NCI-H446 (cell line): ENCODE measurements around the gene OR1L8.
"Not testable (repeated sequence)": the region's sequence is repeated elsewhere in the genome, so short reads cannot be mapped to it uniquely, and the experiment has no call there.

ENCODE experiments used
- DNase-seq, 2 experiments: peaks; one replicate each; lab custom pipeline; 2025; lab: John Stamatoyannopoulos, UW

The OR1L8 gene, protein sequence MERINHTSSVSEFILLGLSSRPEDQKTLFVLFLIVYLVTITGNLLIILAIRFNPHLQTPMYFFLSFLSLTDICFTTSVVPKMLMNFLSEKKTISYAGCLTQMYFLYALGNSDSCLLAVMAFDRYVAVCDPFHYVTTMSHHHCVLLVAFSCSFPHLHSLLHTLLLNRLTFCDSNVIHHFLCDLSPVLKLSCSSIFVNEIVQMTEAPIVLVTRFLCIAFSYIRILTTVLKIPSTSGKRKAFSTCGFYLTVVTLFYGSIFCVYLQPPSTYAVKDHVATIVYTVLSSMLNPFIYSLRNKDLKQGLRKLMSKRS

GRCh38 chr9:122583284-122583683 lies at the start of gene OR1L8:
TSS of gene OR1L8 (minus strand) at chr9:122583384. CDS start at chr9:122568477, 14,907 bp downstream.
- not testable (repeated sequence) for DNase-seq

DNA sequence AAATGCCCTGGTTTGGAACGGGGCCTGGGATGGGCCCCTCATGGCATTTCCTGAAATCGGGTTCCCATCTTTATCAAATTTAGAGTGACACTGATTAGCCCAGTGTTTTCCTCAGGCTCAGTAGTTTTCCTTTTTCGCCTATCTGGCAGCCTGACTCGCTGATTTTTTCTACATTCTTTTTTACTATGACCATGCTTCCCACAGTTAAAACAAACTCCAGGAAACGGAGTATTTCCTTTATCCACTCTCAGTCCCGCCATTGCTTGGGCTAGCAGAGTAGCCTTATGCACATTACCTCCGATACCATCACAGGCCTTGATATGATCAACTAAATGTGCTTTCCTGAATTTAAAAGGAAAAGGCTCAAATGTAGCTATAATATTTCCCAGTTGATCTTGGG lies 36.8 kb upstream of the OR1L8 start:
- no peak for DNase-seq

GRCh38 chr9:122614362-122614761 lies 31.2 kb upstream of the OR1L8 start, which contains the start of gene OR1Q1:
TSS of gene OR1Q1 (plus strand) at chr9:122614738. CDS start at chr9:122614738, 0 bp downstream.
- DNase-seq, result no peak

DNA sequence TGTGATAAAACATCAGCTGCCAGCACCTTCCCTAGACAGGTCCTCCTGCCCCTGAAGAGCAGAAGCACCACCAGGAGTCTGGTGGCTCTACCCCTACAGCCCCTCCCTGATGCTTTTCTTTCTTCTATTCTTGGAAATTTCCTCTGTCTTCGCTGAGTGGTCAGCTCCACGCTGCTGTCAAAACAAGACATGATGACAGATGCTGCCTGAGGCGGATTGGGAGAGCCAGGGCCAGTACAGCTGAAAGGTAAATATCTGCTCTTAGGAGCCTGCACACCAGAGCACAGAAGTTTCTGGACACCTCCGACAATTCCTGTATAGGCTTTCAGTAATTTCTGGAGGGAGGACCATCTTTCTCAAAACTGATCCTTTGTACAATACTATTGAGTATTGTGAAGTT lies 26.6 kb upstream of the OR1L8 start:
- DNase-seq, result no peak

DNA sequence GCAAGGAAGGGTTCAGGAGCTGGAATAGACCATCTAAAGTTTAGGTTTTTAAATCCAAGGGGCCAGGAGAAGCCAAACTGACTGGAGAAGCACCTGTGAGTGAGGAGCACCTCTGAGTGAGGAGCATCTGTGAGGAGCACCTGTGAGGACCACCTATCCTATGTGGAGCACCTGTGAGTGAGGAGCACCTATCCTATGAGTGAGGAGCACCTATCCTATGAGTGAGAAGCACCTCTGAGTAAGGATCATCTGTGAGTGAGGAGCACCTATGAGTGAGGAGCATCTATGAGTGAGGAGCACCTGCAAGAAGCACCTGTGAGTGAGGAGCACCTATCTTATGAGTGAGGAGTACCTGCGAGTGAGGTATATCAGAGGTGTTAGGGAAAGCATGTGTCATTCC lies 23.4 kb upstream of the OR1L8 start:
- DNase-seq, result no peak

DNA sequence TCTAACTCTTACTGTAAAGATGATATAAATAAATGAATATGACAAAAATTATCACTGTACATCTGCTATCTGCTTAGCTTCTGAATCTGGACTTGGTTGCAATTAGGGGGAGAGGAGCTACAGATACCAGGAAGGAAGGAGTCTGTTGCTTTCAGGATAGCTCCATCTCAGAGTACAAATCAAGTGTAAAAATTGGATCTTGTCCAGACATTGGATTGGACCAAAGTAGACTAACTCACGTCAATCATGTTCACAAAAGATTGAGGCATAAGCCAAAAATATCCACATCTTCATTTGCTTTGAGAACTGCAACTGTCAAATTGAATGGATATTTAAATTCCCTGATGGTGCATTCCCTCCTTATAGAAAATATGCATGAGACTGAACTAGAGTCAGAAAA lies 22.5 kb upstream of the OR1L8 start:
- no peak for DNase-seq

GRCh38 chr9:122580360-122580759 lies 2.8 kb downstream of the OR1L8 start:
- DNase-seq, result no peak

DNA sequence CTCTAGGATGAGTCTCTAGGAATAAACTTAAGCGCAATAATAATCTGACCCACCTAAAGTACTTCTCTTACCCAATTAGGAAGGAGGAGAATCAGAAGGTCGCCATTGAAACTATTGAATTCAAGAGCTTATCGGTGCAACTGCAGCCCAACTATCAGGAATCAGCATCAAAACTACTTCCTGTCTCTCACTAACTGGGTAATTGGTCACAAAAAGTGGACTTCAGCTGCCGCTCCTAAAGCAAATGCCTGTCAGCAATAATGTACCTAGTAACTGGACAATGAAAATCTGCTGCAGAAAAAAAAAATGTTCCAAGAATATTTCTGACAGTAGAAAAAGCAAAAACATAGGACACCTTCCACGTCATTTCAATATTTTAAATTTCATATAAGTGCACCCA lies 3.3 kb downstream of the OR1L8 start:
- DNase-seq, result no peak

DNA sequence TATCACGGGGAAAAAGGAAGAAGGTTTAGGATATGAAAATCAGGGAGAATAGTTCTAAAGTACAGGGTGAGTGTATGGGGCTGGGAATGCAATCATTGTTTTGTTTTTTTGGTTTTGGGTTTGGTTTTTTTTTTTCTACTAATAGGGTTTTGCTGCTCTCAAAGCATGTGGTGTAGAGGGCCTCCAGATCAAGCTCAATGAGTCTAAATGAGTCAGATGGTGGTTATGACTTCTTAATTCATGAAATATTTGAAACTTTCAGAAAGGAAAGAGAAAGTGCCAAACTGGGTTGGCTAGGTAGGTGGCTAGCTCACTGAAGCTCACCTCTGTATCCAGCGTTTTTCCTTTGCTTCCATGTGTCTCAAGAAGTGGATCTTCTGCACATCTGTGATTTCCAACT lies 10.7 kb downstream of the OR1L8 start:
- no peak for DNase-seq

DNA sequence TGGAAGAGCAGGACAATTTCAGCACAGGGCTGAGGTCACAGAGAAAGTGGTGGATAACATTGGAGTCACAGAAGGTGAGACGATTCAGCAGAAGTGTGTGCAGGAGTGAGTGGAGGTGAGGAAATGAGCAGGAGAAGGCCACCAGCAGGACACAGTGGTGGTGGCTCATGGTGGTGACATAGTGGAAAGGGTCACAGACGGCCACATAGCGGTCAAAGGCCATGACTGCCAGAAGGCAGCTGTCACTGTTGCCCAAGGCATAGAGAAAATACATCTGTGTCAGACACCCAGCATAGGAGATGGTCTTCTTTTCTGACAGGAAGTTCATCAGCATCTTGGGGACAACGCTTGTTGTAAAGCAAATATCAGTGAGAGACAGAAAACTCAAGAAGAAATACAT lies 15.3 kb downstream of the OR1L8 start:
- DNase-seq, result no peak

DNA sequence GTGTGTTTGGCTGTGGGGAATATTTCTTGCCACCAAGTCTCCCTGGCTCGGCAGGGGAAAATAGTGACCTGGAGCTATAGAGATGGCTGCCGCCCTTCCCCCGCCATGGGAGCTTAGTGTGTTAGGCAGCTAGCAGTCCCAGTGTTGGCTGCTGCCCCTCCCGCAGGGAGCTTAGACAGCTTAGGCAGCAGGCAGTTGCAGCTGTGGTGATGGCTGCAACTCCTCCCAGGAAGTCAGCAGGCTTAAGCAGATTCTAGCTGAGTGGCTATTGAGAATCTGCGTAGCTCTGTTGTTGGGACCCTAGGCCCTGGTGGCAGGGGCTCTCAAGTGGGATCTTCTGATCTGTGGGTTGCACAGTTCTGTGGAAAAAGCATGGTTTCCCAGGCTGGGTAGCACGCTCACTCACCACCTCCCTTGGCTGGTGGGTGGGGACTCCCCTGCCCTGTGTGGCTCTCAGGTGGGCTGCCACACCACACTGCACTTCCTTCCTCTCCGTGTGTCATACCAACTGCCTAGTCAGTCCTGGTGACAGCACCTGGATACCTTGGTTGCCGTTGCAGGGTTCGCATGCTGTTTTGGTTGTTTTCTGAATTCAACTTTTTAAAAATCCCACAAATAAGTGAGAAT lies 20.9 kb downstream of the OR1L8 start:
- no peak for DNase-seq

DNA sequence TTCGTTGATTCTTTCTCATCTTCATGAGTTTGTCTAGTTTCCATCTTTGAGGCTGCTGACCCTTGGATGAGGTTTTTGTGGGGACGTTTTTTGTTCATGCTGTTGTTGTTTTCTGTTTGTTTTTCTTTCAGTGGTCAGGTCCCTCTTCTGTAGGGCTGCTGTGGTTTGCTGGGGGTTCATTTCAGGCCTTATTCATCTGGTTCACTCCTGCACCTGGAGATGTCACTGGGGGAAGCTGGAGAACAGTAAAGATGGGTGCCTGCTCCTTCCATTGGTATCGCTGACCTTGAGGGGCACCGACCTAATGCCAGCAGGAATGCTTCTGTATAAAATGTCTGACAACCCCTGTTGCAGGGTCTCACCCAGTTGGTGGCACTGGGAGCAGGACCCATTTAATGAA lies 21.7 kb downstream of the OR1L8 start:
- no peak for DNase-seq

DNA sequence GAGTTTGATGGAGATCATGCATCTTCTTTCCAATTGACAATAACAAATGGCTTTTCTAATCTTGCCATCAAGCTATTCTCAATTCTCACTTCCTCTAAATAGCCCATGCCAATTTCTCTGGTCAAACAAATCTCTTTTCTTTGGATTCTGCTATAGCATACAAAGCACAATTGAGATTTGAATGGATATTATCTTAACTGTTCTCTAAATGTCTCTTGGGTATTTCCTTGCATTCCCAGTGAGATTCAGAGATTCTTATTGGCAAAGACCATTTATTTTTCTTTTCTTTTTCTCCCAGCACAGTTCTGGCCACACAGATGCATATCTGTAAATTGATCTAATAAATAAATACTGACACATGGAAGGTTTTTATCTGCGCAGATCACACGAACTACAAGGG lies 30.4 kb downstream of the OR1L8 start, which contains the start of gene OR1N2:
TSS of gene OR1N2 (plus strand) at position 301 of the 400 bp plus-strand sequence. CDS start 100 bp downstream, outside the sequence.
- DNase-seq, result no peak

GRCh38 chr9:122551371-122551770 lies 31.8 kb downstream of the OR1L8 start:
- DNase-seq, result no peak

DNA sequence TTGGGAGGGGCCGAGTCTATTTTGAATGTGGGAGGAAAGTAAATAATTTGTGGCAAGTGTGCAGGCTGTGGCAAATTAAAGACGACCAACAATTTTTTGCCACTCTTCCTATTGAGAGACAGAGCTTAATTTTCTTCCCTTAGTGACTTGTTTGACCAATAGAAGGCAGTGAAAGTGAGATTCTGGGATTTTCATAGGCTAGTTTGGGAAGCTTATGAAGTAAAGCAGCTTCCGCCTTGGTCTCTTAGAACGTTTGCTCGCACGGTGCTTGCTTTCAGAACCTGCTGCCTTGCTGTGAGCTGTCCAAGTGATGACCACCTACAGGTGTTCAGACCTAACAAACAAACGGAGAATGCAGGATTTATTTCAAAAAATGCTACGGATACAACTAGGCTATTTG lies 37.0 kb downstream of the OR1L8 start:
- DNase-seq, result no peak

- DNase-seq, result no peak
Observed at GRCh38 chr9:122538757-122539156, 44.4 kb downstream of the OR1L8 start.

DNA sequence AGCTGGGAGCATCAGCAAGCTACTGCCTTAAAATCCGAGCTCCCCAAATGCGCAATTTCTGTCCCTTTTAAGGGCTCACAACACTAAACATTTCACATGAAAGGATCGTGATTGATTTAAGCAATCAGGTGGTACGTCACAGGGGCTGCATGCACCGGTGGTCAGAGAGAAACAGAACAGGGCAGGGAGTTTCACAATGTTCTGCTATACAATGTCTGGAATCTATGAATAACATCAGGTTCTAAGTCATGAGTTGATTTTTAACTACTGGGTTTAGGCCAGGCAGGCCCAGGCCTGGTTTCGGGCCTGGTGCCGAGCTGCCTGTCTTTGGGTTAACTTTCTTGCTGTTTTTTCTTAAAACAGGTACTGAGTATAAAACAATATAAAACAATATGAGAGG lies 46.1 kb downstream of the OR1L8 start:
- not testable (repeated sequence) for DNase-seq

DNA sequence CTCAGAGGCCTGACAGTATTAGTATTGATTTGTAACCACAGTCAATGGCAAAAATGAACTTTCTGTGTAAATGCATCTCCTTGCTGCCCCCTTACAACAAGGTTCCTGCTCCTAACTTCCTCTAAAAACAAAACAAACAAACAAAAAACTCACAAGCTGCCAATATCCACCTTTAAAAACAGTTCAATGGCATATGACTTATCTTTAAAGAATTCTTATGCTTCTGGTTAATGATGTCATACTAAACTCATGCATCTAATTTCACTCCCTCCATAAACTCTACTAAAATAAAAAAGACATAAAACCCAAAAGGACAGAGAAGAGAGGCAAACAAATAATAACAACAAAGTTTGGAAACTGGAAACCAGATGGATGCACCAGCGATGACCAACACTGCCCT lies 47.0 kb downstream of the OR1L8 start:
- no peak for DNase-seq

GRCh38 chr9:122531157-122531556 lies 52.0 kb downstream of the OR1L8 start:
- not testable (repeated sequence) for DNase-seq

DNA sequence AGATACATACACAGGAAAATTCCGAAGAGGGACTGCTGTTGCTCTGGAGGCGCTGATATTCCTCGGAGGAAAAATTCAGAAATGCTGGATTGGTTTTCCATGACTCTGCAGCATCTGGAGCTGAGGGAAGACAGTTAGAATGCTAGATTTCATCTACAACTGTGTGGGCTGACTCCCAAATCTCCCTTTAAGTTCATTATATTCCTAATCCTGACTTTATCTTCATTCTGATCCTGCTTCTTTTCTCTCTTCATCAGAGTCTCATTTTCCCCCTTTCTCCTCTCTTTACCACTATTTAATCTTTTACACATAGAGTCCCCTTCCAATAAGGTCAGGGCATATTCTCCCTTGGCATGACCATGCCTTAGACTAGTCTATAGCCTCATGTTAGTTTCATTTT lies 56.0 kb downstream of the OR1L8 start, which contains the start of gene OR1N1:
TSS of gene OR1N1 (minus strand) at position 101 of the 400 bp plus-strand sequence. CDS start at position 101, 0 bp downstream.
- no peak for DNase-seq

GRCh38 chr9:122526602-122527001 lies 56.6 kb downstream of the OR1L8 start:
- no peak for DNase-seq

GRCh38 chr9:122519376-122519775 lies 63.8 kb downstream of the OR1L8 start:
- no peak for DNase-seq

DNA sequence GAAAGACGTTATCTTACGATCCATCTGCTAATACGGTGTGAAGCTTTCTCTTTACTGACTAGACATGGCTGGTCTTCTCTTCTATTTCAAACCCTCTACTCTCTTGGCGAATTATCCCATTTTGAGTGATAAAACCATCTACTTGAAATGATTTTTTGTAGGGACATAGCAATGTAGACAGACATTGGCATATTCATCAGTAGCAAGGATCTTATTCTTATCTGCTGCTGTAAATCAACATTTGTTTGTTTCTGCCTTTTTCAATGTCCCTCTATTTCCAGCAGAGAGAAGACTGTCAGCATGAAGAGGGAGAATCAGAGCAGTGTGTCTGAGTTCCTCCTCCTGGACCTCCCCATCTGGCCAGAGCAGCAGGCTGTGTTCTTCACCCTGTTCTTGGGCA lies 64.3 kb downstream of the OR1L8 start, which contains the start of gene OR1J4:
TSS of gene OR1J4 (plus strand) at position 301 of the 400 bp plus-strand sequence. CDS start at position 301, 0 bp downstream.
- DNase-seq, result no peak
